Activated CD4-positive, alpha-beta T cell treated with anti-CD3 and anti-CD28 coated beads, Interleukin-2, amount 50 U/mL, for 1 hour (primary cell): ENCODE data around the gene HOMER1.
"Not testable (repeated sequence)": the region's sequence is repeated elsewhere in the genome, so short reads cannot be mapped to it uniquely, and the experiment has no call there.

Experiments
- DNase-seq: peaks from one replicate; pipeline ENCODE4 v3.0.0-alpha.2; 2020

Gene HOMER1

DNA sequence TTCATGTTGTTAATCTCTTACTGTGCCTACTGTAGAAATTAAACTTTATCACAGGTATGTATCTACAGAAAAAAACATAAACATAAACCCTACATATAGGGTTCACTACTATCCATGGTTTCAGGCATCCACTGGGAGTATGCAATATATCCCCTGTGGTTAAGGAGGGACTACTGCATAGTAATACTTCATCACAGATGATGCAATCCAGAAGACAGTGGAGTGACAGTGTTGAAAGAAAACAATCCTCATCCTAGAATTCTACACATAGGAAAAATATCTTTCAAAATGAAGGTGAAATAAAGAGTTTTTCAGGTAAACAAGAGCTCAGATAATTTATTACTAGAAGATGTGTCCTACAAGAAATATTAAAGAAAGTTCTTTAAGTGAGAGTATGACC, 105.9 kb downstream of the HOMER1 start:
- no peak for DNase-seq

DNA sequence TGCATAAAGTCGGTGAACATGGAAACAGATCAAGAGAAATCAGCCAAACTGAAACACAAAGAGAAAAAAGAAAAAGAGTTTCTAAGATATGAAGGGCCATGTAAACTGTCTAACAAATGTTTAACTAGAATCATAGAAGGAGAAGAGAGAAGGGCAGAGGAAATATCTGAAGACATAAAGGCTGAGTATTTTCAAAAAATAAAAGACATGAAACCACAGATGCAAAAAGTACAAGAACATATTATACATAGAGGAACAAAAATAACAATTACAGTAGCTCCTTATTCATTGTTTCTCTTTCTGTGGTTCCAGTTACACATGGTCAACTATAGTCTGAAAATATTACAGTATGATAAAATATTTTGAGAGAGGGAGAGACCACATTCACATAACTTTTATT, 106.3 kb downstream of the HOMER1 start:
- DNase-seq, result no peak

DNA sequence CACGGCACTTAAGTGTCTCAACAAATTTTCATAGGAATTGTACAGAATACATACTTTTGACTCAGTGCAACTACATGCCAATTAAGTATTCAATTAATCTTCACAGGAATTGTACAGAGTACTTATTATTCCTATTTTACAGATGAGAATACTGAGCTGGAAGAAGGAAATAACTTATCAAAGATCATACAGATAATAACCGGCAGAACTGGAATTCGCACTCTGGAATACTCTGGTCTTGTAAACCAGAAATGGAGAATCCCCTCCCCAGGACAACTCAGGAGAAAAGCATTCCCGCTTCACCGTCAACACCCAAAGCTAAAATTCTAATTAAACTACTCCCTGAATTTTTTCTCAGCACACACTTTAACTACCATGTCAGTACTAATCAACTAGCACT, 112.7 kb downstream of the HOMER1 start:
- no peak for DNase-seq

DNA sequence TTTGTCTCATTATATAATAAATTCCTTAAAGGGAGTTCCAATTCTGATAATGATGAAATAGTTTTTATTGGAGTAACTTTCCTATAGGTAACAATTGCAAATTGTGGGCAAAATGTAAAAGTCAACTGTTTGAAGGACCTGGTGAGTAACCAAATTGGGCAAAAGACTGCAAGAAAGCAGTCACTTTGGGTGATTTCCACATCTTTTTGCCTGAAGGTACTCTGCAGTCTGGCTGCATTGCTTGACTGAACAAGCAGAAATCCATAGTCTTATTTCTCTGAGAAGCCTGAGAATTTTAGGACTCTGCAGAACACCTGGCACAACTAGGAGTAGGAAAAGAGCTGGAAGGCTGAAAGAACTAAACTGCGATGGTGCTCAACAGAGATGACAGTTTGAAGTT, 114.9 kb downstream of the HOMER1 start:
- DNase-seq, result no peak

DNA sequence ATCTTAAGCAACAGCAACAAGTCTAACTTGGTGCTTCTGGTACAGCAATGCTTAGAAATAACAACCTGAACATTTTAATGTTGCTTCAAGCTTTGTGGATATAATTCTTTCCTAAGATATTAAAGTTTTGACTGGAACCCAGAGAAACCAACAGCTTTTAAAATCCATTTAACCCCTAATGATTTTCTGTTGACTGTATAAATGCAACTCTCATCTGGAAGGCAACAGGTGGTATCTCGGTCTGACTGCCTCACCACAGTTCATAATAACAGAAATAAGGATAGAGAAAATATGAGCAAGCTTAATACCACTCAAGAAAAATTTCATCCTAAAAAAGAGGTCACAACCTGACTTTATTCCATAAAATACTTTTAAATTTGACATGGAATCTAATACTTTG, 116.9 kb downstream of the HOMER1 start:
- DNase-seq, result no peak

DNA sequence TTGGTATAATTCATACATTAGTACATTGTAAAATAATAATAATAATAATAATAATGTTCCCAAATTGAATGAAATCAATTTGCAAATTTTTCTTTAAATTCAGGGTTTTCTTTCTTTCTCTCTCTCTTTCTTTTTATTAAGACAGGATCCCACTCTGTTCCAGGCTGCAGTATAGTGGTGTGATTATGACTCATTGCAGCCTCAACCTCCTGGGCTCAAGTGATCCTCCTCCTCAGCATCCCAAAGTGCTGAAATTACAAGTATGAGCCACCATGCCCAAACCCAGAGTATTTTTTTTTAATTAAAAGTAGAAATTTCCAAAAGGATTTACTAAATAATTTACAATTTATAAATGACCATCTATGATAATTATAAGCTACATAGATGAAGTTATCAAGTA, 117.7 kb downstream of the HOMER1 start:
- no peak for DNase-seq

DNA sequence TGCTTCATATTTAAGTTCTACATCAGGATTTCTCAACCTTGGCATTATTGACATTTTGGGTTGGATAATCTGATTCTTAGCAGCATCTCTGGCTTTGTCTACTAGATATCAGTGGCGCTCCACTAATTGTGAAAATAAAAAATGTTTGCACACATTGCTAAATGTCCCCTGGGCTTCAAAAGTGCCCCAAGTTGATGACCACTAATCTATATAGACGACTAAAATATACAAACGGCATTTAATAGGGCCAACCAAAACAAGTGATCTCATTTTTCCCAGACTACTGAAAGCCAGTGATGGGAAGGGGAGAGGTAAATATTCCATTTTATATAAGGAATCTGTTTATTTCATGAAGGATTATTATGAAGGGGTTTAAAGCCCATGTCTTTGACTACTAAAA, 118.6 kb downstream of the HOMER1 start:
- no peak for DNase-seq

DNA sequence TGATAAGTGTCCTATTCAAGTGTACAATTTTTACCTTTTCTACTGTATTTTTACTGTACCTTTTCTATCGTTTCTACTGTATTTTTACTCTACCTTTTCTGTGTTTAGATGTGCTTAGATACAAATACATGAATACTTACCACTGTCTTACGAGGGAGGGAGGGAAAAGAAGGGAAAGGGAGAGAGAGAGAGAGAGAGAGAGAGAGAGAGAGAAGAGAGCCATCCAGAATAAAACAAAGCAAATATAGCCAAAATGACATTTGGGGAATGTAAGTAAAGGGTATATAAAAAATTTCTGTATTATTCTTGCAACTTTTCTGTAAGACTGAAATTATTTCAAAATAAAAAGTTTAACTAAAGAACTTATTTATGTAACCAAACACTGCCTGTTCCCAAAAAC, 121.2 kb downstream of the HOMER1 start:
- DNase-seq, result no peak

DNA sequence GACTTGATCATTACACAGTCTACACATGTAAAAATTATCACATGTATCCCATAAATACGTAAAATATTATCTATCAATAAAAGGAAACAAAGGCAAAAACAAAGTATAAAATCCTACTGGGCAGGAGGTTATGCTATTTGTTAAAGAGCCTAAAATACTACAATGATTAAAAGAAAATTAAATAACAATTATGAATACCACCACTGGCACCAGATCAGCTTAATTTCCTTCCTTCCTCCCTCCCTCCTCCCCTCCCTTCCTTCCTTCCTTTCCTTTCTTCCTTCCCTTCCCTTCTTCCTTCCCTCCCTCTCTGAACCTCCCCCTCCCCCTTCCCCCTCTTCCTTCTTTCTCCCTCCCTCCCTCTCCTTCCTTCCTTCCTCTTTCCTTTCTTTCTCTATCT, 127.3 kb downstream of the HOMER1 start:
- DNase-seq, result no peak

DNA sequence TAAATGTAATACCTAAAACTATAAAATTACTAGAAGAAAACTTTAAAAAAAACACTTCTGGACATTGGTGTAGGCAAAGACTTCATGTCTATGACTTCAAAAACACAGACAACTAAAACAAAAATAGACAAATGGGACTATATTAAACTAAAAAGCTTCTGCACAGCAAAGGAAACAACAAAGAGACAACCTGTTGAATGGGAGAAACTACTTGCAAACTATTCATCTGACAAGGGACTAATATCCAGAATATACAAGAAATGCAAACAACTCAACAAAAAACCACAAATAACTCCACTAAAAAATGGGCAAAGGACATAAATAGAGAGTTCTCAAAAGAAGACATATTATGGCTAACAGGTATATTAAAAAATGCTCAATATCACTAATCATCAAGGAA, 128.8 kb downstream of the HOMER1 start:
- not testable (repeated sequence) for DNase-seq

DNA sequence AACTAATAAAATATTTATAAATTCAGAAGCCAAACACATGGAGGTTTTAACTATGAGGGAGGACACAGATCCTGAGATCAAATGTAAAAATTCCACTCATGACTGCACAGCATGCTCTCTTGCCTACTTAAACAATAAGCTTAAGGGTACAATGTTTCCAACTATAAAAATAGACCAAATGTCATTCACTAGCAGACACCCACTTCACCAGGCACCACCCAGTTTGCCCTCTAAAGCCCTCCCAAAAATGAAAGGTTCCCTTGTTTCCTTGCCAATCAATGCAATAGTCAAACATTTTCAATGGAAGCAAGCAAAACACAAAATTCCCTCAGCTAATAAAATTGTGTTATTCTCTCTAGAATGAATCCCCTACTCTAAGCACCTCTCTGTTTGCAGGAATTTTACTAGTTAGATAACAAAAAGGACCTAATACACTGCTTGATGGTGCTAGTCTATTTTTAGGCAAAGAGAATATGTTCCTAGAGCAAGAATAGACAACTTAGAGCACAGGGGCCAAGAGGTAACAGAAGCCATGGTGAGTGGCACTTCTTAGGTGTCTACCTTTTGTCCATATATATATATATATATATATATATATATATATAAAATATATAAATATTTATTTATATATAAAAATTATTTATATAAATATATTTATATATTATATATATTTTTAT, 135.3 kb downstream of the HOMER1 start:
- no peak for DNase-seq

DNA sequence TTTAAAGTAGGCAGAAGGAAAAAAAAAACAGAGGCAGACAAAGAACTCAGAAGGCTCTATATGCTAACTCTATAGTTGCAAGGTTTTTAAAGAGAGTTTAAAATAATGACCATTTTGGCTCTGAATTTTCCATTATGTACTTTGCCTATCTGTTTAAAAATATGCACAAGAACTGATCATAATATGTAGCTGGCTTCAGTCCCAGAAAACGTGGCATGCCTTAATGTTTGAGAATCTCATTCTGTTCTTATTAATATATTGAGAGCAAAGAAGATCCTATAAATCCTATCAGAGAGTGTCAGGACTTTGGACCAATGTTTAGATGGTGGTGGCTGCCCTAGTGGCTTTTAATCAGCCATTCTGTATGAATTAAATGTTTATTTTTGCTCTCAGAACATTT, 156.5 kb downstream of the HOMER1 start:
- DNase-seq, result no peak

DNA sequence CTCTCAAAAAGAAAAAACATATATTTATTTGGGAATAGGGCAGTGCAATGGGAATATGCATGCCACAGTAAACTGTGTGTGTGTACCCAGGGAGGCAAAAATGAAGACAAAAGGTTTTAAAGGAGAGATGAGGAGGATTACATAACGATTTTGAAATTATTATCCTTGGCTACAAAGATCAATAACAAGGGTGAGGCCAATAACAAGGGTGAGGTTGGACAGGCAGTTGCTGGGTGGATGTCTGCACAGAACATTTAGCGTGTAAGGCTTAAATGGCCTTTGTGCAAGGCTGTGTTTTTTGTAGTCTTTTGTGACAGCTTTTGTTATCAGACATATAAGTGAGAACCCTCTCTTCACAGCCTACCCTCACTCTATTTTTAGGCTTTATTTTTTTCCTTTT, 164.1 kb downstream of the HOMER1 start:
- no peak for DNase-seq

DNA sequence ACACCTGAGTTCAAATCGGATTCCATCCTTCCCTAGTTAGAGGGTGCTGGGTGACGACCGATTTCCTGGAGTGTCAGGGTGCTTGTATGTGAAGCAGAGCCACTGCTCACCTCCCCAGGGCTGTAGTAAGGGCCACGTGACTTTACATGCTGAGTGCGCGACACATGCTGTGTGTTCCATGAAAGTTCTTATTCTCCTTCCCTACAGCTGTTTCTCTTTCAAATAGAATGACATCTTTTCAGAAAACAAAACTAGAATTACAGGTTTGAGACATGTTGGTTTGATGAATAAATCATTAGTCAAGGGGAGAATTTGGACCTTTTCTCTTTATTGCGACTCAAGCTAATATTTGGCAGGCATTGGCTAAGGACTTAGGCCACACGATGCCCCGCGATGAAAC, 164.9 kb downstream of the HOMER1 start:
- no peak for DNase-seq

DNA sequence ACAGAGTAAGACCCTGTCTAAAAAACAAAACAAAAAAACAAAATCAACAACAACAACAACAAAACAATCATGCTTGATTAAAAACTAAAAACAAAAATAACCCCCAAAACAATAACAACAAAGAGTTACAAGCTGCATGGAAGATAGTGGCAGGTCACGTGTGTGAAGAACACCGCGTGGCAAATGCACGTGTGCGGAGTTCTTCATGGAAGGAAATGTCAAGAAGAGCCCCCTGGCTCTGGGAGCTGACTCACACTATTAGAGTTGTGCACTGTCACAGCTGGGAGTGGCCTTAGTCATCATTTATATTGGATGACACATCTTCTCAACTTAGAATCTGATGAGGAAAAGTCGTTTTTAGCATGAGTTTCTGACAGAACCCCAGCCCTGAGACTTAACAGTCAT, 167.5 kb downstream of the HOMER1 start:
- no peak for DNase-seq

DNA sequence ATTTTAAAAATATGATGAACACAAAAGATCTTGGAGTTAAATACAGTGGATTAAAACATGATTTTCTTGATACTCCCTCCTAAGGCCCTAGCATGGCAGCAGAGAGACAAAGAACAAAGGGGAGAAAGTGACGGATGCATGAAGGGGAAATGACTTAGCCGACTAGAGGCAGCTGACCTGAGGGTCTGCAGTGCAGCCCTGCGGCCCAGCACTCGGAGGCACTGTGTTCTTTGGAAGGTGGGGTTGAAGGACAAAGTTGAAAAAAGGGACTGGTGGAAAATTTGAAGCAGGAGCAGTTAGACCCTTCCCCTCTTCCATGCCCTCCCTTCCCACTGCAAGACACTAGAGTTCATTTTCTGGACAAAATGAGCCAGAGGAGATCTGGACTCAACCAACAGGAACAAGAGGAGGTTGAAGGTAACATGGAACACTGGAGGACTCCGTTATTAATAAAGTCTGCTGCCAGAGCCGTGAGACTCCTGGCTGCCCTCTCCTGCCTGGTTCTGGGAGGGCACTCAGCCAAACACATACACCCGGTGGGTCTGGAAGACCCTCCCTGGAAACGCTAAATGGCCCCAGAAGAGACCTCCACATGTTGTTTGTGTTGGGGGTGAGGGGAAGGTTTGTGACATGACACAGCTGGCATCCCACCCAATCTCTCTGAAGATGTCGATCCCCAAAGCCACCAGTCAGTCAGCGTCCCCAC, 179.9 kb downstream of the HOMER1 start:
- DNase-seq, result no peak

DNA sequence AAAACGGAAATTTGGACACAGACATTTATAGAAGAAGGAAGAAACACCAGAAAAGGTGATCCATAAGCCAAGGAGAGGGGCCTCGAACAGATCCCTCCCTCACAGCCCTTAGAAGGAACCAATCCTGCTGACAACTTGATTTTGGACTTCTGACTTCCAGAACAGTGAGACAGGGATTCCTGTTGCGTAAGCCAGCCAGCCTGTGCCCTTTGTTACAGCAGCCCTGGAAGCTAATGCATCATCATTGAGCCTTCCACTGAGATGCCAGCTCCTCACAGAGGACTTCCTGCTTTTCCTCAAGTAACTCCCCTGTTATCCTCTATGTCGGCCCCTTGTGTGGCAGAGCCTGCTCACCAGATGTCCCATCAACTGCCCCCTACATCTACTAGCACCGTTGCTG, 183.9 kb downstream of the HOMER1 start:
- no peak for DNase-seq

DNA sequence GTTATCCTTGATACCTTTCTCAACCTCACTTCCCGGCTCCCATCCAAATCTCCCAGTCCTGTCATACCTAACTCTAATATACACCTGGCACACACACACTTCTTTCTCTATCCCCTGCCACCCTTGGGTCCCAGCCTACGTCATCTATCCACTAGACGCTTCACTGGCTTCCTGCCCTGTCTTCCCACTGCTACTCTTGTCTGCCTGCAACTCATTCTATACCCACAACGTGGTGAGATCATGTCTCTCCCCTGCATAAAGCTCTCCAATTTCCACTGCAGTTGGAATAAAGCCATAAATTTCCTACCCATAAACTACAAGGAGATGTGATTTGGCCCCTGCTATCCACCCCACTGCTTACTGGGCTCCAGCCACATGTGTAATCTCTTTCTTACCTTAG, 184.5 kb downstream of the HOMER1 start:
- no peak for DNase-seq
